ENCODE results near the gene PIK3CA.
A peak's percentile ranks its signal among the peaks of the same experiment; 100 is the strongest.
"Not testable (repeated sequence)": the region's sequence is repeated elsewhere in the genome, so short reads cannot be mapped to it uniquely, and the experiment has no call there.

PIK3CA gene

GRCh38 chr3:179265092-179265491 is 116.9 kb downstream of the PIK3CA start:
- no peak for DNase-seq

GRCh38 chr3:179265875-179266274 is 117.7 kb downstream of the PIK3CA start:
- DNase-seq = no peak

GRCh38 chr3:179266701-179267211 is 118.6 kb downstream of the PIK3CA start:
- no peak for DNase-seq

- DNase-seq = no peak
Observed at GRCh38 chr3:179268400-179269051, 120.4 kb downstream of the PIK3CA start.

DNA sequence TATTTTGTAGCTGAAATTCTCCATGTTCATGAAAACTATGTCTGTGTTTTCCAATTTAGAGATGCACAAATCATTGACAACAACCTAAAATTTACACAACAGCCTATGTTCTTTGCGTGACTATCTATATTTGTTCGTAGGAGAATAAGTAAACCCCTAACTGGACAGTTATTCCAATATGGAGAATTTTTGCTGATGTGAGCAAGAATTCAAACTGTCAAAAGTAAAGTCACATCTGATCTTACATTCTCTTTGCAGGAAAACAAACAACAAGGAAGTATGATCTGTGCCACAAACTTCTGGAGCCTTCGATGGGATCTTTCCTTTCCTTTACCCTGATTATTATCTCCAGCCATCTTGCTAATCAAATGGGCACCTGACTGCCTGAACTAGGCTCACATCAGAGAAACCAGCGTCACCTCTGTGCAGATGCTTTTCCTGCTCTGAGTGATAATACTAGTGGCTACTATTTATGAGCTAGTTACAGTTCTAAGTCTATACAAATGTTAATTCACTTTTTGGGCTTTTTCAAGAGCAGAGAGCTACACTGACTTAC is 121.1 kb downstream of the PIK3CA start:
- DNase-seq = no peak

GRCh38 chr3:179272385-179272784 is 124.2 kb downstream of the PIK3CA start:
- peak; percentile 11 to 30 (median 23) for DNase-seq

GRCh38 chr3:179274434-179274833 is 126.3 kb downstream of the PIK3CA start:
- not testable (repeated sequence) for DNase-seq

- DNase-seq = no peak
Observed at GRCh38 chr3:179276001-179276400, 127.8 kb downstream of the PIK3CA start.

DNA sequence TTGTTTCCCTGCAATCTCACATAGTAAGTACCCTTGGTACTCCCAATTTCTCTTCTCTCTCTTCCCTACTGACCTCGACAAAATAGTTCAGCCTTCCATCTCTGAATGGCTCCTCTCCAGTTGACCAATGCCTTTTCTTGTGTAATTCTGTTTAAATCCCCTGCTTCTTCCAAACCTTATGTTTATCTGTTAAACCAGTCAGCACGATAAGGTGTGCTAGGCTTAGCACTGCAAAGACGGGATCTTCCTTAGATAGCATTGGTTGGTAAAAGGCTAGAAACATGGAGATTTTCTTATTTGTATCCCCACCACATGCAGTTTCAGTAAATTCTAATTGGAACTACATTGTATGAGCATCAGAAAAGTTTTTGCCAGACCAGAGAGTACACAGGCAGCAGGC is 128.6 kb downstream of the PIK3CA start:
- DNase-seq = no peak

DNA sequence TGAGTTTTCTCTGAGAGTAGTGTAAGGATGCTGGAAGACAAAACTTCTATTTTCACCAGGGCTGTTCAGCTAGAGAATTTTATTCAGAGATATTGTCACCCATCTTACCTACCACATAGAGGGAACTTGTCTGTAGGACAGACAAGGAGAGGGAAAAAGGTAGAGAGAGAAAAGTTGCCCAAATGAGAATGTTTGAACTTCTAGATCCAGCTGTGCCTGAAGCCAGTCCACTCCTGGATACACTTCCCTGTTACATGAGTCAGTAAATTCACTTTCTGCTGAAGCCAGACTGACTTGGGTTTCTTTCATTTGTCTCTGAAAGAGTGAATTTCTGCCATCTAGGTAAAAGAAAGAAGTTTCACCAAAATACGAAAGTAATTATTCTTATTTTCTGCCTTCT is 130.0 kb downstream of the PIK3CA start:
- no peak for DNase-seq

DNA sequence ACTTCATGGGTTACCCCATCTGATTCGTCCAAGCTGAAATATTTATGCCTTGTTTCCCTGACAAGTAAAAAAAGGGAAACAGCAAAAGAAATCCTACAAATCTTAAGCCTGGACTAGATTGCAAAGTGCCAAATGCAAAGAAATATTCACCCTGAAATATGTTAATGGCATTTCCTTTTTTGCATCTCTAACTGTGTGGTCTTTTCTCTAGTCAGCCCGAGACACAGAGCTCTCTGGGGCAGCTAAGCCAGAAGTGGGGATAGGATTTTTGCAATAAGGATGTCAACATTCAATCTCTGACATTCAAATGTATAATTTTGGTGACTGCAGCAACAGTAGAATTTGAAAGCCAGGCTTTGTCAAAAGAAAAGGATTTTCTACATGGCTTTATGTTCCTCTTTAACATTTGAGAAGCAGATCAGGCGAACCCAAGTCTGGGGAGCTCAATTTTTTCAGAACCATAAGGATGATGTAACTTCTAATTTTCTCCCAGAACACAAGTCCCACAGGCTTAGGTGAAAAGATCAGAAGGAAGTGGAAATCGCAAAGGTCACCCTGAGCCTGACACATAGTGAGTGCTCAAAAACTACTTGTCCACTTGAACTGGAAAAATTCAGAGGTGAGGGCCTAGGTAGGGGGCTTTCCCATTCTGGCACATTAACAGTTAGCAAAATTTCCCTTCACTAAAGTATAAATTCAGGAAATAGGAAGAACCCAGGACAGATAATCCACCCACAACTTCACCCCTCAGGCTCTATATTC is 131.0 kb downstream of the PIK3CA start:
- no peak for DNase-seq

GRCh38 chr3:179279837-179280236 is 131.7 kb downstream of the PIK3CA start:
- no peak for DNase-seq

DNA sequence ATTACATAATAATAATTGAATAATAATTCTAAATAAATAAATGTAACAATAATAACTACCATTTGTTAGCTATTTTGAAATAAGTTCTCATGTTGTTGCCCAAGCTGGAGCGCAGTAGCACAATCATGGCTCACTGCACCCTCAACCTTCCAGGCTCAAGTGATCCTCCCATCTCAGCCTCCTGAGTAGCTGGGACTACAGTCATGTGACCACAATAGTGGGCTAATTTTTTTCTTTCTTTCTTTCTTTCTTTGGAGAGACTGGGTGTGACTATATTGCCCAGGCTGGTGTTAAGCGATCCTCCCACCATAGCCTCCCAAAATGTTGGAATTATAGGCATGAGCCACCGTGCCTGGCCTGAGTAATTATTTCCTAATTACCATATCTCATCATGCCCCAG is 133.7 kb downstream of the PIK3CA start:
- DNase-seq = no peak

- DNase-seq = no peak
Observed at GRCh38 chr3:179286331-179286730, 138.2 kb downstream of the PIK3CA start.

DNA sequence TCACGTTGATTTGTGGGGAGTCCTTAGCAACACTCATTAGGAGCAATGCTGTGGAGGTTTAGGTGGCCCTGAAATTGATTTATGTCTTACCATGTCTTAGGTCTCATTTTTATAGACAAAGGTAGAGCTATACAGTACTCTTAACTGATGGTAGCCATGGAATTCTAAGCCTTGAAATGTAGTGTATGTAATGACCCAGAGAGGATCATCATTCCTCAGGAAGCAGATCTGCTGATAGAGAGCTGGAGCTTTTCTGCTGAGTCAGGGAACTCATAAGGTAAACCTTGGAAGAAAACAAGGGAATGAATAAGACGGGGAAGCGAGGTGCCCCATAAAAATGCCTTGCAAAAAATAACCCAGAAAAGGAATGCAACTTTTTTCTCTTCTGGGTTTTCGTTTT is 140.7 kb downstream of the PIK3CA start:
- DNase-seq = no peak

- DNase-seq = no peak
Observed at GRCh38 chr3:179289295-179289694, 141.1 kb downstream of the PIK3CA start.

Data from suppressor macrophage (primary cell).